Renal pelvis (tissue), 4 donors: ENCODE measurements around the gene GPX3. TPM values are rescaled to one million over a fixed set of nuclear protein-coding genes. Genes with fewer than 3 reads are reported as not detected.

Experiments
- DNase-seq: peaks from one replicate; pipeline ENCODE4 v3.0.0-alpha.2; 2013
- polyA plus RNA-seq, 3 donors: library from polyadenylated mRNA; unstranded; fragments of 120-200 nt; gene quantifications; one replicate each; pipeline ENCODE4 v1.2.1, GENCODE V29; 2013; ENCODE audit not compliant: insufficient read length in 3 of 3

Gene GPX3
- polyA plus RNA-seq, 3 donors, result 1,360 to 1,471 (median 1,367) TPM

- DNase-seq, result no peak
These were observed 52.2 kb downstream of the GPX3 start for GRCh38 chr5:151072630-151073025.

DNA sequence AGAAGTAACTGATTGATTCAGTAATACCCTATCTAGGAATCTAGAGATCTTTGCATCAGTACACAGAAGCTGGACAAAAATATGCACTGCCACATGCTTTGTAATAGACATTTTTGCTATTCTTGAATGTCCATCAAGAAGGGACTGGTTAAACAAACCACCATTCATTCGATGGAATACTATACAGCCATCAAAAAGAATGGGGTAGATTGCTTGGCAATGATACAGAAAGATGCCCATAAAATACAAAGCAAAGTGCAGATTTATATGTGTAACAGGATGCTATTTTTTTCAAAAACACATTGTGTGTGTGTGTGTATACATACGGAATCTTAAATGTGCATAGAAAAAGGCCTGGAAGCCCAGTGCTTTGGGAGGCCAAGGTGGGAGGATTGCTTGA, 52.9 kb downstream of the GPX3 start:
- no peak for DNase-seq

DNA sequence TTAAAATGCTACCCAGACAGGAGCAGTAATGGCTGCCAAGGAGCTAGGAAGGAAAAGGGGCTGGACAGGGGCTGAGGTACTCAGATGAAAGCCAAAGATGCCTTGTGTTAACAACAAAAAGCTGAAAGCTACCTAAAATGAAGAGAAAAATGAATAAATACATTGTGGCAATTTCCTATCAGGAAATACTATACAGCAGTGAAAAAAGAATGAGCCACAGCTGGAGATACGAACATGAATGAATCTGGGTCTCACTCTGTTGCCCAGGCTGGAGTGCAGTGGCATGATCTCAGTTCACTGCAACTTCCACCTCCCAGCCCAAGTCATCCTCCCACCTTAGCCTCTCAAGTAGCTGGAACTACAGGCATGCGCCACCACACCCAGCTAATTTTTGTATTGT, 54.2 kb downstream of the GPX3 start:
- DNase-seq, result no peak

- no peak for DNase-seq
These were observed 55.4 kb downstream of the GPX3 start for GRCh38 chr5:151075698-151076331.

DNA sequence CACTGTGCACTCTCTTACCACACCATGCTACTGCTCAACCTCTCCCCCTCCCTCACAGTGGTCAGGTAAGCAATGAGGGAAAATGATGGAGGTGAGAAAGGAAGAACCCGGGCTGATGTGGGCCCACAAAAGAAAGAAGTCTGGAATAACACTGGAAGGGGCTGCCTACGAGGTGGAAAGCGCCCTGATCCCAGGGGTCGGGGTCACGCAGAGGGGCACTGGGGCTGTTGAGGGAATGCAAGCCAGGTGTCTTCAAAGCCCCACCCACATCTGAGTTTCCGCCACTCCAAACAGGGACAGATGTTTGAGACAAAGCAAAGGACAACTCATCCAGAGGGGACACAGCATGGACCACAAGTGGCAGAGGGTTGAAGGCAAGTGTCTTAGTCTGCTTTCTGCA, 56.2 kb downstream of the GPX3 start:
- no peak for DNase-seq

DNA sequence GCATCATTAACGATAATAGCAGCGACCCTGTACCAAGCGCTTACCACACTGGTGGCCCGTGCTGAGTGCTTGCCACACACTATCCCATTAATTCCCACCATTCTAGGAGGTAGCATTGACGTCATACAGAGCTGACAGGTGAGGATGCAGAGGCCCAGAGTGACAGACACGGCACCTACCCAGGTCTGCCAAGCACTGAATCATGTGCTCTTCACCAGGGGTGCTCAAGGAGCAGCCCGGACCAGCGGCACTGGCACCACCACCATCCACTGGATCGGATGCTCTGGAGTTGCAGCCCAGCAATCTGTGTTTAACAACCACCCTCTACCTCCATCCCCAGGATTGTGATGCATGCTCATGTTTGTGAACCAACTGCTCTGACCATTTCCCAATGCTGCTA, 57.0 kb downstream of the GPX3 start:
- DNase-seq, result no peak

DNA sequence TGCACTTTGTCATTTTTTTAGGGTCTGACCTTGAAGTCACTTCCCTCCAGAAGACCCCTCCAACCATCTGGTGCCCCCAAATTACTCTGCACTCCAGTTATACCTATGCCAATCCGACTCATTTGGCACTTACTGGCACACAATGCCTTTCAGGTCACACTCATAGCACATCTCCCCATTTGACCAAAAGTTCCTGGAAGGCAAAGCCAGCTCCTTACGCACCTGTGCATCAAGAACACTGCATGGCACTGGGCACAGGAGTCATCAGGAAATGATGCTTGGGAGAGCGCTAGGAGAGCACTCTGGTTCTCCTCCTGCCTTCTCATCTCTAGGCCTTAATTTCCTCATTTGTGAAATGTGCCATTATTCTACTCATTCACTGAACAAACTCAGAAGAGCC, 57.6 kb downstream of the GPX3 start:
- DNase-seq, result no peak

Other genes with a start within 250 kb of the GPX3 start
- gene SMIM3, start 241.8 kb upstream of the GPX3 start, polyA plus RNA-seq, result 10 to 100 TPM; 20.5 to 21.6 (median 21.6) TPM
- 1 to 10 TPM in 1 of 3 donors, under 1 TPM in 2; 0.39 to 1.1 (median 0.43) TPM for gene IRGM, start 174.1 kb upstream of the GPX3 start, polyA plus RNA-seq
- 10 to 100 TPM; 35.5 to 37.5 (median 37.0) TPM for gene ZNF300, start 115.6 kb upstream of the GPX3 start, polyA plus RNA-seq
- 10 to 100 TPM; 69.0 to 77.2 (median 76.5) TPM for gene TNIP1, start 60.4 kb downstream of the GPX3 start, polyA plus RNA-seq
- 100 to 1,000 TPM; 120 to 152 (median 140) TPM for gene ANXA6, start 137.2 kb downstream of the GPX3 start, polyA plus RNA-seq
- gene CCDC69, start 203.5 kb downstream of the GPX3 start, polyA plus RNA-seq, result 1 to 10 TPM; 5.1 to 5.5 (median 5.2) TPM
- 10 to 100 TPM; 27.2 to 29.3 (median 27.4) TPM for gene GM2A, start 232.6 kb downstream of the GPX3 start, polyA plus RNA-seq